HepG2 (cell line): ENCODE results near the gene RAB17. TPM values are rescaled to one million over a fixed set of nuclear protein-coding genes. Genes with fewer than 3 reads are reported as not detected.

ENCODE experiments used
- ADNP ChIP-seq: sonication (generic); formaldehyde crosslinking; IDR thresholded peaks from 2 replicates; pipeline ENCODE4 v1.4.0; 2020; ENCODE audit warnings: missing genetic modification reagents
- BHLHE40 ChIP-seq: IDR thresholded peaks from 2 replicates; pipeline ENCODE4 v1.6.1; 2011; ENCODE audit warnings: low read length, improper control_type of control experiment
- CENPT ChIP-seq: sonication (generic); formaldehyde crosslinking; IDR thresholded peaks from 2 replicates; pipeline ENCODE4 v1.8.0; 2022; ENCODE audit warnings: low read depth, mild to moderate bottlenecking, moderate library complexity, missing genetic modification reagents
- GPBP1L1 ChIP-seq: sonication (generic); formaldehyde crosslinking; IDR thresholded peaks from 2 replicates; pipeline ENCODE4 v1.5.0; 2020; ENCODE audit warnings: mild to moderate bottlenecking, missing genetic modification reagents
- MEIS2 ChIP-seq: sonication (generic); formaldehyde crosslinking; IDR thresholded peaks from 2 replicates; pipeline ENCODE4 v1.9.0; 2021; ENCODE audit warnings: mild to moderate bottlenecking, missing genetic modification reagents
- MTA1 ChIP-seq: sonication (generic); formaldehyde crosslinking; IDR thresholded peaks from 2 replicates; pipeline ENCODE4 v1.4.0; 2020; ENCODE audit warnings: missing genetic modification reagents, mild to moderate bottlenecking, borderline replicate concordance
- ONECUT2 ChIP-seq: sonication (generic); formaldehyde crosslinking; IDR thresholded peaks from 2 replicates; pipeline ENCODE4 v1.4.0; 2020; ENCODE audit warnings: missing genetic modification reagents
- TCF7L2 ChIP-seq: IDR thresholded peaks from 2 replicates; pipeline ENCODE4 v1.6.1; 2011; ENCODE audit warnings: mild to moderate bottlenecking, low read depth, low read length, moderate library complexity
- ZBTB42 ChIP-seq: sonication (generic); formaldehyde crosslinking; IDR thresholded peaks from 2 replicates; pipeline ENCODE4 v1.5.0; 2020; ENCODE audit warnings: mild to moderate bottlenecking, missing genetic modification reagents
- ZFP62 ChIP-seq: sonication (generic); formaldehyde crosslinking; IDR thresholded peaks from 2 replicates; pipeline ENCODE4 v1.4.0; 2020; ENCODE audit warnings: missing genetic modification reagents
- ZNF24 ChIP-seq: fragments of 450-650 bp; IDR thresholded peaks from 2 replicates; pipeline ENCODE4 v1.6.1; 2017; ENCODE audit warnings: antibody characterized with exemption, mild to moderate bottlenecking
- ZNF329 ChIP-seq: sonication (generic); formaldehyde crosslinking; IDR thresholded peaks from 2 replicates; pipeline ENCODE4 v1.9.0; 2021; ENCODE audit warnings: low read depth, mild to moderate bottlenecking, missing genetic modification reagents
- ZNF414 ChIP-seq: sonication (generic); formaldehyde crosslinking; IDR thresholded peaks from 2 replicates; pipeline ENCODE4 v1.5.0; 2020; ENCODE audit warnings: missing genetic modification reagents
- ZNF558 ChIP-seq: sonication (generic); formaldehyde crosslinking; IDR thresholded peaks from 2 replicates; pipeline ENCODE4 v1.9.0; 2022; ENCODE audit warnings: mild to moderate bottlenecking, missing genetic modification reagents, borderline replicate concordance
- ZNF784 ChIP-seq: sonication (generic); formaldehyde crosslinking; IDR thresholded peaks from 2 replicates; pipeline ENCODE4 v1.5.1; 2020; ENCODE audit warnings: missing genetic modification reagents, mild to moderate bottlenecking, borderline replicate concordance
- polyA plus RNA-seq, 8 experiments: library from polyadenylated mRNA; depleted of rRNA in 3 of 8; stranded (reverse) in 7 of 8; unstranded in 1 of 8; fragments of >200 nt; fragmentation: Illumina TruSeq in 4 of 8; extraction: Trizol in 4 of 8; gene quantifications; 2 replicates each; pipeline versions ENCODE4 v1.2.1 to v1.2.3, GENCODE V29; 2011 to 2016; ENCODE audit warnings: low read depth in 4 of 8, missing spikeins in 1 of 8, mixed read lengths in 1 of 8; ENCODE audit not compliant: insufficient read depth in 1 of 8
- total RNA-seq, 5 experiments: library from RNA; depleted of rRNA; stranded (reverse); fragments of >200 nt; fragmentation: Illumina TruSeq; extraction: Trizol; gene quantifications; 2 replicates each; pipeline ENCODE4 v1.2.3, GENCODE V29; 2016; ENCODE audit warnings: low read depth in 1 of 5
- TF ChIP-seq, protein P1 (sequence below): sonication (generic); formaldehyde crosslinking; IDR thresholded peaks from 2 replicates; pipeline ENCODE4 v1.4.0; 2020; ENCODE audit warnings: missing genetic modification reagents
- TF ChIP-seq, protein P2 (sequence below): sonication (generic); formaldehyde crosslinking; IDR thresholded peaks from 2 replicates; pipeline ENCODE4 v1.4.0; 2020; ENCODE audit warnings: missing genetic modification reagents

RAB17 gene
- total and polyA plus RNA-seq, 2 of the 13 experiments (the other 11 are each of a cell fraction or from before 2014, with no cell fraction given), result 68.0 to 124 TPM

DNA sequence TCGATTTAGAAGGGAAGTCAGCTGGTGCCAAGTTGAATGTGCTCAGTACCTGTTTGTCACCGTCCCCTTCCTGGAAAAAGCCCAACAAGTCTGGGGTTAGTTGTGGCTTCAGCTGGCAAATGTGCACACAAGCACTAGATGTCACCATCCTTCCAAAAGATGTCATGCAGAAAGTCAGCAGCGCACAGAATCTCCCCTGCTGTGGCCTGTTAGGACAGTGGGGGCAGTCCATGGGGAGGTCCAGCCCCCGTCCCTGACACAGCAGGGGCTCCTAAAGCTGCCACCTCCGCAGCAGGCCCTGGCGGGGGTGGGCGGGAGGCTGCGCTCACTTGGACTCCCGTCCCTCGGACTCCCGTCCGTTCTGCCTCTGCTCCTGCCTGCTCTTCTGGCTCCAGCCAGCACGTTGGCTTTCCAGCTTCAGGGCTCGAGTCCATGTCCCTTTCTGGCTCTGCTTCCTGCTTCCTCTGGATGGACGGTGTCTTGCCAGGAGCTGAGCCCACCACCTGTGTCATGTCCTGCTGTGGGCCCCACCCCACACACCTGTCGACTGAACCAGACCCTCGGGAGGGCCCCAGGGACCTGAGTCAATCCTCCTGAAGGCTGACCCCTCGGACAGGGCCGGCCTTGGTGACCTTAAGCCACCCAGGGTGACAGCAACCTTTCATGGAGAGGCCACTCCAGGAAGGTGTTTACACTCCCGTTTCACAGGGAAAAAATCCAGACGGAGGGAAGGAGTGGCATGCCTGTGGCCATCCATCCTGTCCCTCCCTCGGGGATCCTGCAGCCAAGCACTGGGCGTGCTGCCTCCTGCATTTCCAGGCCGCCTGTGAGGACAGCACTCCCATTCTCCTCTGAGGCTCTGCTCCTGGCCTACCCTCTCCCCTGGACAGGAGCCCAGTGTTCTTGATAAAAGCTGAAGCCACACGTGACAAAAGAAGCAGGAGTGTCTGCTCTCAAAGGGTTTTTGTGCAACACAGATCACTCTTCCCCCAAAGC is 8.5 kb downstream of the RAB17 start (continued):
- TF ChIP-seq GPBP1L1 (CRISPR knock-in tag) (no peak), MEIS2 (peak; percentile 61; the same call in 1 of the 2 replicates), ZNF558 (CRISPR knock-in tag) (0 out of 2 replicates have a peak, but pooled peaks have one; percentile 17), ONECUT2 (CRISPR knock-in tag) (no peak), MTA1 (CRISPR knock-in tag) (peak; percentile 53; the same call in 1 of the 2 replicates), CENPT (no peak), ZNF414 (CRISPR knock-in tag) (peak; percentile 44; the same call in 1 of the 2 replicates), ADNP (CRISPR knock-in tag) (no peak), BHLHE40 (0 out of 2 replicates have a peak, but pooled peaks have one; percentile 28), ZNF24 (no peak), ZFP62 (no peak), ZNF329 (CRISPR knock-in tag) (no peak), ZNF784 (CRISPR knock-in tag) (no peak), ZBTB42 (CRISPR knock-in tag) (no peak), TCF7L2 (no peak)
- TF ChIP-seq, protein P1, sequence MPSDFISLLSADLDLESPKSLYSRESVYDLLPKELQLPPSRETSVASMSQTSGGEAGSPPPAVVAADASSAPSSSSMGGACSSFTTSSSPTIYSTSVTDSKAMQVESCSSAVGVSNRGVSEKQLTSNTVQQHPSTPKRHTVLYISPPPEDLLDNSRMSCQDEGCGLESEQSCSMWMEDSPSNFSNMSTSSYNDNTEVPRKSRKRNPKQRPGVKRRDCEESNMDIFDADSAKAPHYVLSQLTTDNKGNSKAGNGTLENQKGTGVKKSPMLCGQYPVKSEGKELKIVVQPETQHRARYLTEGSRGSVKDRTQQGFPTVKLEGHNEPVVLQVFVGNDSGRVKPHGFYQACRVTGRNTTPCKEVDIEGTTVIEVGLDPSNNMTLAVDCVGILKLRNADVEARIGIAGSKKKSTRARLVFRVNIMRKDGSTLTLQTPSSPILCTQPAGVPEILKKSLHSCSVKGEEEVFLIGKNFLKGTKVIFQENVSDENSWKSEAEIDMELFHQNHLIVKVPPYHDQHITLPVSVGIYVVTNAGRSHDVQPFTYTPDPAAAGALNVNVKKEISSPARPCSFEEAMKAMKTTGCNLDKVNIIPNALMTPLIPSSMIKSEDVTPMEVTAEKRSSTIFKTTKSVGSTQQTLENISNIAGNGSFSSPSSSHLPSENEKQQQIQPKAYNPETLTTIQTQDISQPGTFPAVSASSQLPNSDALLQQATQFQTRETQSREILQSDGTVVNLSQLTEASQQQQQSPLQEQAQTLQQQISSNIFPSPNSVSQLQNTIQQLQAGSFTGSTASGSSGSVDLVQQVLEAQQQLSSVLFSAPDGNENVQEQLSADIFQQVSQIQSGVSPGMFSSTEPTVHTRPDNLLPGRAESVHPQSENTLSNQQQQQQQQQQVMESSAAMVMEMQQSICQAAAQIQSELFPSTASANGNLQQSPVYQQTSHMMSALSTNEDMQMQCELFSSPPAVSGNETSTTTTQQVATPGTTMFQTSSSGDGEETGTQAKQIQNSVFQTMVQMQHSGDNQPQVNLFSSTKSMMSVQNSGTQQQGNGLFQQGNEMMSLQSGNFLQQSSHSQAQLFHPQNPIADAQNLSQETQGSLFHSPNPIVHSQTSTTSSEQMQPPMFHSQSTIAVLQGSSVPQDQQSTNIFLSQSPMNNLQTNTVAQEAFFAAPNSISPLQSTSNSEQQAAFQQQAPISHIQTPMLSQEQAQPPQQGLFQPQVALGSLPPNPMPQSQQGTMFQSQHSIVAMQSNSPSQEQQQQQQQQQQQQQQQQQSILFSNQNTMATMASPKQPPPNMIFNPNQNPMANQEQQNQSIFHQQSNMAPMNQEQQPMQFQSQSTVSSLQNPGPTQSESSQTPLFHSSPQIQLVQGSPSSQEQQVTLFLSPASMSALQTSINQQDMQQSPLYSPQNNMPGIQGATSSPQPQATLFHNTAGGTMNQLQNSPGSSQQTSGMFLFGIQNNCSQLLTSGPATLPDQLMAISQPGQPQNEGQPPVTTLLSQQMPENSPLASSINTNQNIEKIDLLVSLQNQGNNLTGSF (CRISPR knock-in tag), result 0 out of 2 replicates have a peak, but pooled peaks have one; percentile 48
- TF ChIP-seq, protein P2, sequence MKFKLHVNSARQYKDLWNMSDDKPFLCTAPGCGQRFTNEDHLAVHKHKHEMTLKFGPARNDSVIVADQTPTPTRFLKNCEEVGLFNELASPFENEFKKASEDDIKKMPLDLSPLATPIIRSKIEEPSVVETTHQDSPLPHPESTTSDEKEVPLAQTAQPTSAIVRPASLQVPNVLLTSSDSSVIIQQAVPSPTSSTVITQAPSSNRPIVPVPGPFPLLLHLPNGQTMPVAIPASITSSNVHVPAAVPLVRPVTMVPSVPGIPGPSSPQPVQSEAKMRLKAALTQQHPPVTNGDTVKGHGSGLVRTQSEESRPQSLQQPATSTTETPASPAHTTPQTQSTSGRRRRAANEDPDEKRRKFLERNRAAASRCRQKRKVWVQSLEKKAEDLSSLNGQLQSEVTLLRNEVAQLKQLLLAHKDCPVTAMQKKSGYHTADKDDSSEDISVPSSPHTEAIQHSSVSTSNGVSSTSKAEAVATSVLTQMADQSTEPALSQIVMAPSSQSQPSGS (CRISPR knock-in tag), result no peak
